ENCODE measurements around the gene LRSAM1.

LRSAM1 gene

DNA sequence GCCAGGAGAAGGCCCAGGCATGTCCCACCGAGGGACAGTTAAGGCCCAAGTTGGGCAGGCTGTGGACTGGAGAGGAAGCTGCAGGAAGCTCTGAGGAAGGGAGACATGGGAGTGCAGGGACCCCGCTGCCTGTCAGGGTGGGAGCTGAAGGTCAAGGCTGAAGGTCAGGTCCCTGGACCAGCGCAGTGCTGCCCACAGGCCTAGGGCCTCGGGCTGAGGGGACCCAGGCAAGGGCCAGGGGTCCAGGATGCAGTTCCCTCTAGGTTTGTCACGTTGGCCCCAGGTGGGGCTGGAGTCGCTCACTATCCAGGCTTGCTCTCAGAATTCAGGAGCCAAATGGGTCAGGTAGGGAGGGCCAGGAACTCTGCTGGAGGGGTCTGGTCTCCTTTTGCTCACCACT is 84.1 kb downstream of the LRSAM1 start:
- no peak for DNase-seq (ENCODE audit: low read depth)

GRCh38 chr9:127535834-127536233 is 84.5 kb downstream of the LRSAM1 start:
- DNase-seq (ENCODE audit: low read depth), result no peak

DNA sequence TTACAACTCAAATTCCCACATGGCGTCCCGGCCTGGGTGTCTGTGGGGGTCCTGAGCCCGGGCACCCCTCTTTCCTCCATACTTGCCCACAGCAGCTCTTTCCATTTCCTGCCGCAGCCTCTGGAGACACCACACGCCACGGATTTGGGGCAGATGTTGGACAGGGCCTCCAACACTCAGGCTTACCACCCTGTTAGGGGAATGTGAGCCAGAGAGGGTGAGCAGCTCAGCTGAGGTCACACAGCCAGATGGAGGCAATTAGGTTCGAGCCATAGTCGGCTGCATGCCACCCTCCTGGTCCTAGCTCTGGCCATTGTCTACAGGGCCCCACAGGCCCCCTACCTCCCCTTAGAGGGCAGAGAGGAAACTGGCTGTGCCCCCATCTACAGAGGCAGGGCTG is 85.2 kb downstream of the LRSAM1 start:
- no peak for DNase-seq (ENCODE audit: low read depth)

DNA sequence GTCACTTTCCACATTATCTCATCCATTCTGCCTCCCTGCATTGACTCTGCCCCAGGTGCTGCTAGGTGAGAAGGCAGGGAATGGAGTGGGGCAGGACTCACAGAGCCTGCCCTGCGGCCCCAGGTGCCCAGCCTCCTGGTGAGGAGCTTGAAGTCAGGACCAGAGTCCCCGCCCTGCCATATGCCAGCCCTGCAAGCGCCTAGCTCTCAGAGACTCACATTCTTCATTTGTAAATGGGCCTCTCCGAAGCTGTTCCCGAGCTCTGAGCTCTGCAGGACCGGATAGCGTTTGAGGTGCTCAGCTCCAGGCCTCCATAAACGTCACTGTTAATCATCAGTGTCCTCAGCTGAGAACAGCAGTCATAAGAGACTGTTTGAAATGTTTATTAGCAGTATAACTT is 85.7 kb downstream of the LRSAM1 start:
- no peak for DNase-seq (ENCODE audit: low read depth)

DNA sequence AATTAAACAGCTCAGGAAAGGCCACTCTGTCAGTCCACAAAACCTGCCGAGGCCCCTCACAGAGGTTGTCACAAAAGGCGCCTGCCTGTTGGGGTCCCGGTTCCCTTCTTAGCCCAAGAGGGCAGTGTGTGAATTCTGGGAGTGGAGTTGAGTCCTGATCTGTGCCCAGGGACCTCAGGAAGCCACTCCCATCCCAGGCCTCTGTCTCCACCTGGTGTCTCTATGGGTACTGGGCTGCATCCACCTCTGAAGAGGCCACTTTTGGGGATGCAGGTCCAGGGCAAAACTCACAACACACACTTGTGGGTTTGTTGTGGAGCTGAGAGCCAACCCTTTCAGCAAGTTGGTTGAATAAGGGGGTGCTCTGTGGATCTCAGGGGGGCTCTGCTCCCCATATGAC is 86.5 kb downstream of the LRSAM1 start:
- DNase-seq (ENCODE audit: low read depth), result no peak

DNA sequence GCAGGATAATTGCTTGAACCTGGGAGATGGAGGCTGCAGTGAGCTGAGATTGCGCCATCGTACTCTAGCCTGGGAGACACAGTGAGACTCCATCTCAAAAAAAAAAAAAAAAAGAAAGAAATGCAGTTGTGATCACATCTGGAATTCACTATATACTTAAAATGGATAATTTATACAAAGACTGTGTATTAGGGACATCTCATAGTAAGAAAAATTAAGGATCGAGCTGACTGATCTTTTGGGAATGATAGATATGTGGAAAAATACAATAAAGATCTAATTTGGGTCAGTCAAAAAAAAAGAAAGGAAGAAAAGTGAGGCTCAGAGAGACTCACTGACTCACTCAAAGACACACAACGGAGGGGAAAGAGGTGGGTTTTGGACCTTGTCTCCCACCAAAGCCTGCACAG is 87.5 kb downstream of the LRSAM1 start:
- no peak for DNase-seq (ENCODE audit: low read depth)

GRCh38 chr9:127539259-127539981 is 88.1 kb downstream of the LRSAM1 start:
- DNase-seq (ENCODE audit: low read depth), result no peak

DNA sequence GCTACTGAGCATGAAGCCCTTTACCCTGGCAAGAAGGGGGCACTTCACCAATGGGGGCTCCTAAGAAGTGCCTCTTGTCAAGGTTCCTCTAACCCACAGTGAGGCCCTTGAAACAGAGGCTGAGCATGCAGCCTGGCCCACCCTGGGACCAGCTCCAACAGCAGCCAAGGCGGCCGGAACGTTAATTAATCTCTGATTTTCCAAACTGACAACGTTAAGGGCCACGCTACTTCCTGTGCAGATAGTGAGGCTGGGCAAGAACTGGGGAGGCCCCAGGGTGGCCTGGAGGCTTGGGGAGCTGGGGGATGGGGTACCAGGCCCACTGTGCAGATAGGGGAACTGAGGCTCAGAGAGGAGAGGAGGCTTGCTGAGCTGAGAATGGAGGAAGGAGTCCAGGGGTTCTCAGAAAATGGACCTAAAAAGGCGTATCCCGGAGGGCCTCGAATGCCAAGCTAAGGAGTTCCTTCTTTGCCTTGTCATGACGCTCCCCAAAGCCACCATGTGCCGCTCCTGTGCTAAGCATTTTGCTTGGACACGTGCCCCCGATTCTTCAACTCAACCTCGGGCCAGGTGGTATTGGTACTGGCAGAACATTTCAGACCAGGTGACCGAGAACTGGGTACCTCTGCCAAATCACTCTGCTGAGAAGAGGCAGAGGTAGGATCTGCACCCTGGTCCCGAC is 88.8 kb downstream of the LRSAM1 start:
- DNase-seq (ENCODE audit: low read depth), result no peak

DNA sequence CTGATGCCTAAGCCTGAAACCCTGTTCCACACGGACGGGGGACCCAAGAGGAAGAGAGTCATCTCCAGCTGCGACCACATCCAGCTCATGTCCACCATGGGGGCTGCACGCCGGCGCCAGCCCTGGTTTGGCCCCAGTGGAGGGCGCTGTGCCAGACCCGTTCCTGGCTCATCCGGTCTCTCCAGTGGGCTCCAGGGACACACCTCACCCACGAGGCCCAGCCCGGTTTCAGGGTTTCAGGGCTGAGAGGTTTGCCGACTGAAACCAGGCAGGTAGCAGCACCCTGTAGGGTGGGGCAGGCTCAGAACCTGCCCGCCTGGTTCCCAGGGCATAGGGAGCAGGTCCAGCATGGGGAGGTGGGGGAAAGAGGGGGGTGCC is 89.3 kb downstream of the LRSAM1 start:
- DNase-seq (ENCODE audit: low read depth), result no peak

DNA sequence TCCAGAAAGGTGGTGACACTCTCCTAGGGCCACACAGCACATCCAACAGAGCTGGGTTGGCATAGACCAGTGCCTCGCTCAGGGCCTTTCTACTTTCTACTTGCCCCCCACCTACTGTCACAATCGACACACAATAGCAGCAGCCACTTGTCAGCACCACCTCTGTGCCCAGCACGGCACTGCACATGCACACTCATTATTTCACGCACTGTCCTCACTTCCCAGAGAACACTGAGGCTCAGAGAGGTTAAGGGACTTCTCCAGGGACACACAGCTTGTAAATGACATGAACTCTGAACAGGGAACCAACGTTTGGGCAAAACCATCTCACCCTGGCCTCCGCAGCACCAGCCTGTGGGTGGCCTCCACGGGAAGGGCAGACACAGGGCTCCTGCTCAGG is 89.9 kb downstream of the LRSAM1 start:
- DNase-seq (ENCODE audit: low read depth), result no peak

DNA sequence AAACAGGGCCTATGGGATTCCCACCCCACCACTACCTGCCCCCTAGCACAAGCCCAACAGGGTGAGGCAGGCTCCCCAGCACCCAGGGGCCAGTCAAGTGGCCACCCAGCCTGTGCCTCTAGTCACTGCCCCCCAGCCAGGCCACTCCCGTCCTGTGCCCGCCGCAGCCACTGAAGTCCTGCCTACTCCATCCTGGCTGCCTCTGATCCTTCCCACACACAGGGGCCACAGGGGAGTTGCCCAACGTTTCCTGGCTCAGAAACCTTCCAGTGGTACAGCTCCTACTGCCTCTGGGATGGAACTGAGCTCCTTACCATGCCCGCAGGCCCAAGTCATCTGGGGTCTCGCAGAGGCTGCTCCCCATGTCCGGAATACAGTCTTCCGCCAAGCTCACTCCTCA is 90.6 kb downstream of the LRSAM1 start:
- DNase-seq (ENCODE audit: low read depth), result no peak

DNA sequence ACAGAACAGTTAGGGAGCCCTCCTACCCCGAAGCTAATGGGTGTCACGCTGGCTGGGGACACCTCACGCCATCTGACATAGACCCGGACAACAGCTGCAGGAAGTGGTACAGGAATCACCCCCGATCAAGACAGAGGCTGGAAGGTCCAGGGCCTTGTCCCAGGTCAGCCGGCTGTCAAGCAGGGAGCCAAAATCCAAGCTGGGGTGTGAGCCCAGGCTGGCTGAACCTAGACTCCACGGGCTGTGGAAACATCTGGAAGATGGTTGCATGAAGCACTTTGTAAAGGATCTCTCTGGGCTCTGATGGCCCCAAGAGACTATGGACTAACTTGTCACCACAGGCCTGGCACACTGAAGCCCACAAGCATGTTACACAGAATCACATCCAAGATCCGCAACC is 91.9 kb downstream of the LRSAM1 start:
- no peak for DNase-seq (ENCODE audit: low read depth)

GRCh38 chr9:127543973-127544533 is 92.7 kb downstream of the LRSAM1 start:
- DNase-seq (ENCODE audit: low read depth), result no peak

DNA sequence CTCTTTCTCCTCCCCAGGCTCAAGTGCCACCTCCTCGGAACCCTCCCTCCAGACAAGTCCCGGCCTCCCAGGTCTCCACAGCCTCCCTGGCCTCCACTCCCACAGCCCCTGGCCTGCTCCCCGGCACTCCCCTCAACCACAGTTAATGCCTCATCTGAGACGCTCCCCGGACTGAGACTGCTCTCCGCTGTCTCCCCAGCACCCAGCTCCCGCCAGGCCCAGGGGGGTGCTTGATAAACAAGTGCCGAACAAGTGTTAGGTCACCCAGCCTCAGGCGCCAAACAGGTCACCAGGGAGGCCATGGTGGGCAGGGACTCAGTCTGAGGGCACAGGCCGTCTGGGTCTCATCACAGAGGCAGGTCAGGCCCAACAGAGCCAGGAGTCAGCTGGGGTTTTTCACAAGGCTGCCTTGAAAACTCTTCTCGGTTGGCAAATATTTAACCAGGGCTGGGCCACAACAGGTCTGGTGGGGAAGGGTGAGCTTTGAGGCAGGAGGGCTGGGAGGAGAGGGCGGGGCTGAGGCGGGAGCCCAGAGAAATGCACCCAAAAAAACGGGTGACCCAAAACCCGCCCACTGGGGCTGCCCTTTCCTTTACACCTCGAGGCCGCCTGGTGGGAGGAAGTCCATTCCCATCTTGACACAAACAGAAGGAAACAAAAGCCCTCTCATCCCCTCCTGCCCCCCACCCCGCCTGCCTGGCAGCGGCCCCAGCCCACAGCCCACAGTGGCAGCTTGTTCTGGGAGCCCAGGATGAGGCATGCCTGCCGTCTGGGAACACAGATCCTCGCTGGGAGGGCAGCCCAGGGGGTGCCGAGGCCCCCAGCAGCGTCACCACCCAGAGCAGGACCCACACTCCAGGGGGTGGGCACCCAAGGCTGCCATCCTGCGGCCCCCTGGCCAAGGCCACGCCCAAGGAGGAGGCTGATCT is 94.2 kb downstream of the LRSAM1 start:
- DNase-seq (ENCODE audit: low read depth), result no peak

- no peak for DNase-seq (ENCODE audit: low read depth)
These were observed 95.0 kb downstream of the LRSAM1 start for GRCh38 chr9:127546125-127546832.

DNA sequence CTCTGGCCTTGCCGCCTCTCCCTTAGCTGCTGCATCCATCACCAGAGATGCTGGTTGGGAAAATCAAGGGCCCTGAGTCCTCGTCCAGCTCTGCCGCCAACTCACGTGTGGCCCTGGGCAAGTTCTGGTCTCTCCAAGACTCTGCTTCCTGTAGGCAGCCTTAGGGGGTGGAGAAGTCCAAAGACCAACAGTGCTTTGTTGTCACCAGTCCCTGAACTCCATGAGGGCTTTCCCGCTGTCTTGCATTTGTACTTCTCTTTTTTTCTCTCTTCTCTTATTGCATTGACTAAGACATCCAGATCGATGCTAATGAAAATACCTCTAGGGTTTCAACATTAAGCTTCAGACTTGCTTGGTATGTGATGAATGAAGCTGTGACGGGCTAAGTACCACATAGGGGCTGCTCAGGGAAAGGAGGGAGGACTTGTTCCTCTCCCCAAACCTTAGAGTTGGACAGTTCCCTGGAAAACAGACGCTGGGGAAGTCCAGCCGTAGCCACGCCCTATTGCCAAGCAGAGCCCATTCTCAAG is 97.1 kb downstream of the LRSAM1 start:
- DNase-seq (ENCODE audit: low read depth), result no peak

DNA sequence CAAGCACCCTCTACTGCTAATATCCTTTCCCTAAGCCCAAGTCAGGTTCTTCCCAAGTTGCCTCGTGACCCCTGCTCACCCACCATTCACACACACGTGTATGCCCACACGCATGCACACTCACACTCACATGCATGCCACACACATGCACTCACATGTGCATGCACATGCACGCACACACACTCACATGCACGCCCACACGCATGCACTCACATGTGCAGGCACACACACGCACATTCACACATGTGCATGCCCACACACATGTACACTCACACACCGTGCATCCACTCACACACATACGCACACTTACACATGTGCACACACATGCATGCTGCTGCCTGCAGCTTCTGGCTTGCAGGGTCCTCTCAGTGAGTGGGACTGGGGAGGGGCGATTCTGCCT is 97.9 kb downstream of the LRSAM1 start:
- no peak for DNase-seq (ENCODE audit: low read depth)

DNA sequence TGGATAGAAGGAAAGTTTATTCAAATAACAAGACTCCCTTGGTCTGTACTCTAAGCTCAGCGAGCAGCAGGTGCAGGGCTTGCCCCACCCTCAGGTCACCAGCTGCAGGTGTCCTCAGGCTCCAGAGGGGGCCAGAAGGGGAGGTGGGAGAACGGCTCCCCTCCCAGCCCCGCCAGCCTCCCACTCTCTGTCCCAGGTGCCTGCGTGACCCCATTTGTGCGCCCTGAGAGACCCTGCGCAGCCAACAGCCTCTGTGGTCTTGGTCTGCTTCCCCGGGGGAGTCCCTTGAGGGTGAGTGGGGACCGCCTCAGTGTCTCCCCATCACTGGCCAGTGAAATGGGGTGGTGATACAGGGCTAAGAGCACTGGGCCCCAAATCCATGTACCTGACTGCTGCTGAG is 98.4 kb downstream of the LRSAM1 start:
- DNase-seq (ENCODE audit: low read depth), result no peak

- no peak for DNase-seq (ENCODE audit: low read depth)
These were observed 99.0 kb downstream of the LRSAM1 start for GRCh38 chr9:127550282-127550681.

- DNase-seq (ENCODE audit: low read depth), result no peak
These were observed 99.4 kb downstream of the LRSAM1 start for GRCh38 chr9:127550751-127551150.
